GM12878 (cell line): ENCODE measurements around the gene STK38. TPM values are rescaled to one million over a fixed set of nuclear protein-coding genes. Genes with fewer than 3 reads are reported as not detected.

Experiments
- ATAC-seq: fragments of 200-7000 bp; cut with Tn5 transposase; 3 replicates; pipeline ENCODE4 v1.9.1; 2020; ENCODE audit warnings: mild to moderate bottlenecking, moderate library complexity
- BruUV-seq: library from RNA; stranded (reverse); fragments of 400-500 nt; replicated peaks from 2 replicates; lab custom pipeline; 2021; lab: Mats Ljungman, UMichigan
- CTCF ChIA-PET: fragments of 300-600 bp; sonication (Branson Sonifier 250); formaldehyde crosslinking; extraction: SDS; loops from one replicate; lab custom pipeline; 2021; ENCODE audit warnings: inconsistent platforms; lab: Yijun Ruan, JAX
- POLR2A ChIA-PET: fragments of 350-600 bp; formaldehyde crosslinking; extraction: SDS; loops from one replicate; lab custom pipeline; 2021; ENCODE audit warnings: inconsistent platforms; lab: Charles Lee
- RAD21 ChIA-PET: fragments of 300-600 bp; sonication (Branson Sonifier 250); formaldehyde crosslinking; loops from one replicate; lab custom pipeline; 2023; ENCODE audit warnings: antibody characterized with exemption; ENCODE audit not compliant: unreplicated experiment; lab: Charles Lee
- SMC1A ChIA-PET: fragments of 300-600 bp; sonication (Branson Sonifier 250); formaldehyde crosslinking; loops from one replicate; lab custom pipeline; 2023; ENCODE audit not compliant: unreplicated experiment, uncharacterized antibody; lab: Charles Lee
- DNase-seq: peaks from one replicate; pipeline ENCODE4 v3.0.0-alpha.2; 2011; ENCODE audit warnings: low read depth, low spot score
- FAIRE-seq: peaks from 3 replicates; lab custom pipeline; 2011; peaks lifted over from hg19 to GRCh38; lab: Jason Lieb, UNC
- H2AFZ ChIP-seq: 2 replicates; pipeline ENCODE4 v1.6.0; 2011; ENCODE audit warnings: low read depth, low read length, control low read depth; ENCODE audit not compliant: control insufficient read depth
- H3K27ac ChIP-seq: 2 replicates; pipeline ENCODE4 v1.5.1; 2011; ENCODE audit warnings: control low read depth; ENCODE audit not compliant: control insufficient read depth, insufficient read depth
- H3K27me3 ChIP-seq, 2 experiments: replicated peaks in 1 of 2; 2 replicates each; pipeline versions ENCODE4 v1.6.0 to v1.6.1; 2011; ENCODE audit warnings: low read length in 1 of 2; ENCODE audit not compliant: control insufficient read depth in 2 of 2, insufficient read depth in 2 of 2
- H3K36me3 ChIP-seq, 2 experiments: 2 replicates each; pipeline ENCODE4 v1.5.1; 2011; ENCODE audit warnings: low read length in 1 of 2; ENCODE audit not compliant: control insufficient read depth in 2 of 2, insufficient read depth in 2 of 2
- H3K4me1 ChIP-seq: 2 replicates; pipeline ENCODE4 v1.6.1; 2011; ENCODE audit warnings: mild to moderate bottlenecking, low read length, moderate library complexity, mixed read lengths; ENCODE audit not compliant: control insufficient read depth, insufficient read depth
- H3K4me2 ChIP-seq: 2 replicates; pipeline ENCODE4 v1.6.0; 2011; ENCODE audit warnings: control low read depth; ENCODE audit not compliant: control insufficient read depth, insufficient read depth
- H3K4me3 ChIP-seq: fragments of 200-600 bp; sonication (generic); 2 replicates; pipeline ENCODE4 v1.5.1; 2016
- H3K79me2 ChIP-seq: 2 replicates; pipeline ENCODE4 v1.6.0; 2011; ENCODE audit warnings: low read length; ENCODE audit not compliant: control insufficient read depth, insufficient read depth
- H3K9ac ChIP-seq: 2 replicates; pipeline ENCODE4 v1.8.0; 2011; ENCODE audit warnings: low read length, control low read depth, mixed read lengths; ENCODE audit not compliant: control insufficient read depth, insufficient read depth
- H3K9me3 ChIP-seq: replicated peaks from 3 replicates; pipeline ENCODE4 v1.5.1; 2011; ENCODE audit warnings: mild to moderate bottlenecking, low read length; ENCODE audit not compliant: control insufficient read depth, insufficient read depth
- H4K20me1 ChIP-seq: 2 replicates; pipeline ENCODE4 v1.6.0; 2011; ENCODE audit not compliant: control insufficient read depth, insufficient read depth
- DPF2 ChIP-seq: fragments of 450-650 bp; IDR thresholded peaks from 2 replicates; pipeline ENCODE4 v1.6.1; 2017; ENCODE audit warnings: mild to moderate bottlenecking
- EZH2 ChIP-seq: IDR thresholded peaks from 2 replicates; pipeline ENCODE4 v1.6.1; 2012; ENCODE audit warnings: low read depth, mild to moderate bottlenecking, control low read depth, inconsistent platforms, low read length, borderline replicate concordance; ENCODE audit not compliant: control insufficient read depth
- IKZF2 ChIP-seq, 2 experiments: fragments of 450-650 bp; IDR thresholded peaks; 2 replicates each; pipeline ENCODE4 v1.6.1; 2017; ENCODE audit warnings: mild to moderate bottlenecking in 2 of 2, moderate library complexity in 2 of 2
- JUNB ChIP-seq: IDR thresholded peaks from 2 replicates; pipeline ENCODE4 v1.6.1; 2016; ENCODE audit warnings: antibody characterized with exemption, mild to moderate bottlenecking
- MEF2A ChIP-seq: IDR thresholded peaks from 2 replicates; pipeline ENCODE4 v1.6.1; 2011; ENCODE audit warnings: low read depth, mild to moderate bottlenecking, low read length, moderate library complexity; ENCODE audit not compliant: insufficient read depth
- NFYA ChIP-seq: IDR thresholded peaks from 2 replicates; pipeline ENCODE4 v1.6.1; 2011; ENCODE audit warnings: low read depth, mild to moderate bottlenecking, low read length, improper control_type of control experiment, borderline replicate concordance
- NR2F1 ChIP-seq: fragments of 450-650 bp; conservative IDR thresholded peaks from 2 replicates; pipeline ENCODE4 v1.6.1; 2017; ENCODE audit warnings: mild to moderate bottlenecking
- RB1 ChIP-seq: fragments of 450-650 bp; formaldehyde crosslinking; IDR thresholded peaks from 2 replicates; pipeline ENCODE4 v1.6.1; 2017; ENCODE audit warnings: mild to moderate bottlenecking, borderline replicate concordance
- SREBF2 ChIP-seq: IDR thresholded peaks from 2 replicates; pipeline ENCODE4 v1.6.1; 2012; ENCODE audit warnings: mild to moderate bottlenecking, low read length
- TBL1XR1 ChIP-seq: IDR thresholded peaks from 2 replicates; pipeline ENCODE4 v1.6.1; 2012; ENCODE audit warnings: low read depth, low read length, improper control_type of control experiment
- TCF12 ChIP-seq: IDR thresholded peaks from 2 replicates; pipeline ENCODE4 v1.6.1; 2011; ENCODE audit warnings: low read depth, mild to moderate bottlenecking, low read length
- ZBTB40 ChIP-seq: fragments of 450-650 bp; IDR thresholded peaks from 2 replicates; pipeline ENCODE4 v1.6.1; 2016; ENCODE audit warnings: mild to moderate bottlenecking, moderate library complexity, borderline replicate concordance
- WGBS: methylation state at CpG from one replicate; pipeline ENCODE4 v1.1.6; 2016; ENCODE audit warnings: low lambda C conversion rate; ENCODE audit not compliant: insufficient replicate concordance, insufficient coverage; ENCODE audit errors: missing lambda C conversion rate; 5-methylcytosine and 5-hydroxymethylcytosine counted together
- in situ Hi-C: fragments of 300-500 bp; cut with MboI; formaldehyde crosslinking; loops from 9 replicates; pipeline ENCODE4 v1.14.3; 2018; ENCODE audit warnings: mixed read lengths
- intact Hi-C: fragments of 100-400 bp; cut with micrococcal nuclease; formaldehyde crosslinking; loops from one replicate; pipeline ENCODE4 v1.14.2; 2022; ENCODE audit not compliant: unreplicated experiment
- polyA plus RNA-seq, 11 experiments: library from polyadenylated mRNA; depleted of rRNA in 4 of 11; unstranded in 6 of 11; stranded (reverse) in 5 of 11; fragments of >200 nt; fragmentation: Nextera tagmentation in 4 of 11; fragmentation: Illumina TruSeq in 1 of 11; extraction: Ambion mirVana in 4 of 11; extraction: Trizol in 1 of 11; gene quantifications; 1 replicate in 1 of 11; 2 replicates in 10 of 11; pipeline versions ENCODE4 v1.2.1 to v1.2.3, GENCODE V29; 2011 to 2016; ENCODE audit warnings: inconsistent platforms in 2 of 11, missing spikeins in 2 of 11, low read depth in 1 of 11
- total RNA-seq, 4 experiments: library from RNA; depleted of rRNA in 3 of 4; stranded (reverse); fragments of >200 nt in 3 of 4; fragmentation: Illumina TruSeq in 1 of 4; extraction: Trizol in 1 of 4; gene quantifications; 2 replicates each; pipeline versions ENCODE4 v1.2.1 to v1.2.3, GENCODE V29; 2013 to 2021
- TF ChIP-seq, protein P1 (sequence below): fragments of 450-650 bp; conservative IDR thresholded peaks from 2 replicates; pipeline ENCODE4 v1.6.1; 2017; ENCODE audit warnings: mild to moderate bottlenecking, moderate library complexity

Gene STK38
- total and polyA plus RNA-seq, 10 of the 15 experiments (the other 5 are each of a cell fraction or from before 2014, with no cell fraction given): 4.1 to 18.7 (median 13.6) TPM

GRCh38 chr6:36487698-36488097 lies 59.6 kb downstream of the STK38 start (continued):
- TF ChIP-seq ZBTB40 (no peak), MEF2A (no peak), EZH2 (no peak)

DNA sequence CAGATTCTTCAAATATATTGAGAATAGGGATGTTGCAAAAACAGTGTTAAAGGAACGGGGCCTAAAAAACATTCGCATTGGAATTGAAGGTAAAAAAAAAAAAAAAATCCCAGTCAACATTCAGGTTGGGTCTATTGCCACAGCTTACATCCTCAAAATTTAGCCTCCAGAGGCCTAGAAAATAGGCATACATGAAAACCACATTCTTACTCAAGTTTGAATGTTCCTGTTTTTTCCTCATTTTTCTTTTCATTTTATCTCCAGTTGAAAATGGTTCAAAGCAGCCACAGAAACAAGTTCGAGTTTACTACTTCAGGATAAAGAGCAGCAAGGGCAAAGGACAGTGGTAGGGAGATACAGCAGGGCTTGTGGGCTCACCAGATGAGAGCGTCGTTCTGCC lies 62.5 kb downstream of the STK38 start:
- no peak for DNase-seq
- no peak for TF ChIP-seq NR2F1
- TF ChIP-seq JUNB: no peak
- no peak for TF ChIP-seq SREBF2
- TF ChIP-seq IKZF2 (IDR thresholded peaks at IDR 0.05): no peak
- TF ChIP-seq DPF2: no peak
- TF ChIP-seq RB1: no peak
- no peak for TF ChIP-seq TBL1XR1
- TF ChIP-seq, protein P1, sequence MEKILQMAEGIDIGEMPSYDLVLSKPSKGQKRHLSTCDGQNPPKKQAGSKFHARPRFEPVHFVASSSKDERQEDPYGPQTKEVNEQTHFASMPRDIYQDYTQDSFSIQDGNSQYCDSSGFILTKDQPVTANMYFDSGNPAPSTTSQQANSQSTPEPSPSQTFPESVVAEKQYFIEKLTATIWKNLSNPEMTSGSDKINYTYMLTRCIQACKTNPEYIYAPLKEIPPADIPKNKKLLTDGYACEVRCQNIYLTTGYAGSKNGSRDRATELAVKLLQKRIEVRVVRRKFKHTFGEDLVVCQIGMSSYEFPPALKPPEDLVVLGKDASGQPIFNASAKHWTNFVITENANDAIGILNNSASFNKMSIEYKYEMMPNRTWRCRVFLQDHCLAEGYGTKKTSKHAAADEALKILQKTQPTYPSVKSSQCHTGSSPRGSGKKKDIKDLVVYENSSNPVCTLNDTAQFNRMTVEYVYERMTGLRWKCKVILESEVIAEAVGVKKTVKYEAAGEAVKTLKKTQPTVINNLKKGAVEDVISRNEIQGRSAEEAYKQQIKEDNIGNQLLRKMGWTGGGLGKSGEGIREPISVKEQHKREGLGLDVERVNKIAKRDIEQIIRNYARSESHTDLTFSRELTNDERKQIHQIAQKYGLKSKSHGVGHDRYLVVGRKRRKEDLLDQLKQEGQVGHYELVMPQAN: no peak
- no peak for TF ChIP-seq TCF12
- no peak for TF ChIP-seq NFYA
- TF ChIP-seq, all 136 proteins: peak for 0
- no peak overlapping the region for H3K9ac ChIP-seq
- ATAC-seq (no peak), FAIRE-seq (no peak)
- H3K4me2 ChIP-seq: no peak overlapping the region
- H2AFZ ChIP-seq: no peak overlapping the region
- no peaks in the 10 kb centered on the region for H3K4me1 ChIP-seq
- BruUV-seq: no TSS peak
- H3K9me3 ChIP-seq: no peaks in the 10 kb centered on the region
- H4K20me1 ChIP-seq: no peaks in the 10 kb centered on the region
- no peaks in the 10 kb centered on the region for H3K79me2 ChIP-seq
- peaks cover 6 to 25% of the 10 kb centered on the region in 2 experiments for H3K36me3 ChIP-seq
- 98% methylated on average over 5 of the region's 5 CpGs for WGBS
- ChIA-PET RAD21 (no interaction called here), CTCF (interaction anchor here (0.6 to 0.7 kb wide), 3 partner anchors 14 to 488 kb away, joined by 3 read pairs; no protein-coding TSS in a partner anchor), SMC1A (interaction anchor here (0.6 to 0.9 kb wide), 2 partner anchors 18 to 111 kb away, joined by 3 read pairs; no protein-coding TSS in a partner anchor), POLR2A (no interaction called here)
- no peak overlapping the region for H3K4me3 ChIP-seq
- no peaks in the 10 kb centered on the region for H3K27me3 ChIP-seq
- intact Hi-C loops: no loop called here
- in situ Hi-C loops: no loop called here
- H3K27ac ChIP-seq: no peak overlapping the region
